HG03342 (cell line): ENCODE measurements around the gene MOB2.

Experiments used
- ATAC-seq: cut with Tn5 transposase; IDR thresholded peaks from one replicate; pipeline ENCODE4 v1.9.1; 2021; ENCODE audit warnings: mild to moderate bottlenecking, moderate library complexity; ENCODE audit not compliant: unreplicated experiment

MOB2 gene

GRCh38 chr11:1487851-1488574 lies 1.4 kb upstream of the MOB2 start:
- ATAC-seq, result no peak

DNA sequence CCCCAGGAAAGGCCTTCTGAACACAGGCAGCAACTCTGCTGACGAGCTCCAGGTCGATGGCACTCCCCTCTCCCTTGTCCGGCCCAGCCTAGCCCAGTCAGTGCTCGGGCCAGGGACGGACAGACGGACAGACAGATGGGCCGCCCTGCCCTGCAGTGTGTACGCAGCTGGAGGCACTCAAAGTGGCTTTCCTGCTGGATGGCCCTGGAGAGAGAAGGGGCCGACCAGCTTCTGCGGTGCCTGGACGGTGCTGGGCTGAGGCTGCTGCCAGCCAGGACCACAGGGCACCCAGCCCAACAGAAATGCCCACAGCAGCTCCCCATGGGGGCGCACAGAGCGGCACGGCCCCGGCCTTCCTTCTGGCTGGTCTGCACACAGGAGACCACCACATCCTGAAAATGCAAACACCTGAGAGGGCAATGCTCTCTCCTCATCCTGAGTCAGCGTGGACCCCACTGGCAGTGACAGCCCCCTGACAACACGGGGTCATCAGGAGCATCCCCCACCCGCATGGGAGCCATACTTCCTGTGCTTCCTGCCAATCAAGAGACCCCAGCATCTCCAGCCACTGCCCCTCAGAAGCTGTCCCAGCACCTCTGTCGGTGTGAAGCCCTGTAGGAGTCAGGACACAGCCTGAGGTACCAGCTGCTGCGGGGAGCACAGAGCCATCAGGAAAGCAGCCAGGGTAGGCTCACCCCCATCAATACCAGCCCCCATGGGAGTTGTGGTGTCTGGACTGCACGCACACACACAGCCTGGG lies 692 bp upstream of the MOB2 start:
- no peak for ATAC-seq

DNA sequence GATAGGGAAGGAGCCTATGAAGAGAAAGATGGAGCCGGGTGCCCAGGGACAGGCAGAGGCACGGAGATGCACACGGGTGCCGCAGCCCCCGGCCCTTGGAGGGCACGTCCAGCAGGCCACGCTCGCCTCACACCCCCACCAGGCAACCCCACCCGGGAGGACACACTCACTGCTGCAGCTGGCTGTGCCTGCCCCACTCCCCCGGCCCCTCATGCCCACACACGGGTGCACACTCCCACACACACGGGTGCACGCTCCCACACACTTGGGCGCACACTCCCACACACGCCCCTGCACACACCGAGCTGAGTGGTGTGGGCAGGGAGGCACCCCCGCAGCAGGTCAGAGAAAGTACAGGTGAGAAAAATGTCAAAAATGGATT lies 1.1 kb downstream of the MOB2 start:
- no peak for ATAC-seq

DNA sequence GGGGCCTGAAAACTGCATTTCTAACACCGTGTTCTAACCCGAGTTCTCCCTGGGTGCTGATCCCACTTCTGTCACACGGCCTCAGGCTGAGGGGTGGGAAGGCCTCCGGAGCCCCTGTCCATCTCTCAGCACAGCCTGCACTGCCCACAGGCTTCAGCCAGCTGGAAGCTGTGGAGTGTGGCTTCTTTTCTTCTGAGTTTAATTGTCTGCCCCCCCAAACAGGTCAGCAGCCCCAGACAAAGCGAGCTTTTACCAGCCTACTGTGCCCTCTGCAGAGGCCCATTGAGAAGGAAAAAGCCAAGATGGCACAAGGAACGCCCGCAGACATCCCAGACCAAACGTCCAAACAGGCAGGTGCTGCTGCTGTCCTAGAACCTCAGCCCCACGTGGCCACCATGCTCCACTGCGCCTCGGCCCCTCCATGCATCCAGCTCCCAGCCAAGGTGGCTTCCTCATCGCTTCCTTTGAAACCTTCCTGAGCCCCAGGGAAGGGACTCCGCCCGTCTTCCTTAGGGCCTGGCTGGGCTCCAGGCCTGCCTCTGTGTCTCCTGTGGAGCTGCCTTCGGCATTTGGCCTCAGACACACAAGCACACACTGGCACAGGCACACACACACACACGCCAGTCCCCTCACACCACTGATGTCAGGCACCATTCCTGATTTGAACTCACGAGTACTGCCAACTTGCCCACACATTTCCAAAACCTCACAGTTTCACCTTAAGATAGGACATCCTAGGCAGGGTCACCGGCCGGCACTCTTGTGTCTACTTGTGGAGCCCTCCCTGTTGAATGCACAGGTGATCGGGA lies 1.7 kb downstream of the MOB2 start:
- ATAC-seq, result no peak

DNA sequence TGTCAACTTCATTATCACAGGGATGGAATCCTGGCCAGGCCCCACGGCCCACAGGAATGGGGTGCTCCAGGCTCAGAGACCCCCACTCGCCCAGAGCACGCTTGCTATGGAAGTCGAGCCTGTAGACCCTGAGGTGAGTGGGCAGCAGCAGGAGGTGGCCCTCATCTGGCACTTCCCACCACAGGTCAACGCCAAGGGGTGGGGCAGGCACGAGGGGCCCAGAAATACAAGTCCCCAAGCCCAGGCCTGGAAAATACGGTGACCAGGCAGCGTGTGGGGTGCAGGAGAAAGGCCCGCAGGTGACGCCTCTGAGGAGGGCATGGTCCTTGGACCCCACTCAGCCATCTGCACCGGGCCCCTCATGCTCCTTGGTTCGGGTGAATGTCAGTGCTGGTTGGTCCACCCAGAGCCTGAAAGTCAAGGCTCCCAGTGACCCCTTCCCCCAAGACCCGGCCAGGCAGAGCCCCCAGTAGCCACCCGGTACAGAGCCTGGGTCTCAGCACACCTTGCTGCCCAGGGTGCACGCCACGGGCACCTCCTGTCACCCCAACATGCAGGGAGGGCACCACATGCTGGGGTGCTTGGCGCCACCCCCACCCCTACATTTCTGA lies 2.4 kb downstream of the MOB2 start:
- ATAC-seq, result no peak

DNA sequence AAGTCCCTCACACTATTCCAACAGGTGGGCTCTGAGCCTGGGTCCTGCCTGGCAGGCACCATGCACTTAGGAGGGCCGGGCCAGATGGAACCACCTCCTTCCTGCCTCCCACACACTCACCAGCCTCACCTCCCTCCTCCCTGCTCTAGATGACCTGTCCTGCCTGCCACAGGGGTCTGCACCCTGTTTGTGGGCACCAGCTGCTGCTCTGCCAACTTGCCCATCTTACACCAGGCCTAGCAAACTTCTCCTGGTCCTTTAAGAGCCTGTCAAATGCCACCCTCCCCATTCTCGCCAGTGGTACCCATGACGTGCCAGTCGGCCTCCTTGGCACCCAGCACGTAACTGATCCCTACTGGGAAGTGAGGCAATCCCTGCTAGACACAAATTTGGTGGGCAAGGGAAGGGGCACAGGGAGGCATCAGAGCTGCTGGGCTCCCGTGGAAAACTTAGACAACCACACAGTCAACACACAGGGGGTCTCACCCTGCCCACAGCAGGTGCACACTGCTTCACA lies 3.1 kb downstream of the MOB2 start:
- ATAC-seq, result no peak

DNA sequence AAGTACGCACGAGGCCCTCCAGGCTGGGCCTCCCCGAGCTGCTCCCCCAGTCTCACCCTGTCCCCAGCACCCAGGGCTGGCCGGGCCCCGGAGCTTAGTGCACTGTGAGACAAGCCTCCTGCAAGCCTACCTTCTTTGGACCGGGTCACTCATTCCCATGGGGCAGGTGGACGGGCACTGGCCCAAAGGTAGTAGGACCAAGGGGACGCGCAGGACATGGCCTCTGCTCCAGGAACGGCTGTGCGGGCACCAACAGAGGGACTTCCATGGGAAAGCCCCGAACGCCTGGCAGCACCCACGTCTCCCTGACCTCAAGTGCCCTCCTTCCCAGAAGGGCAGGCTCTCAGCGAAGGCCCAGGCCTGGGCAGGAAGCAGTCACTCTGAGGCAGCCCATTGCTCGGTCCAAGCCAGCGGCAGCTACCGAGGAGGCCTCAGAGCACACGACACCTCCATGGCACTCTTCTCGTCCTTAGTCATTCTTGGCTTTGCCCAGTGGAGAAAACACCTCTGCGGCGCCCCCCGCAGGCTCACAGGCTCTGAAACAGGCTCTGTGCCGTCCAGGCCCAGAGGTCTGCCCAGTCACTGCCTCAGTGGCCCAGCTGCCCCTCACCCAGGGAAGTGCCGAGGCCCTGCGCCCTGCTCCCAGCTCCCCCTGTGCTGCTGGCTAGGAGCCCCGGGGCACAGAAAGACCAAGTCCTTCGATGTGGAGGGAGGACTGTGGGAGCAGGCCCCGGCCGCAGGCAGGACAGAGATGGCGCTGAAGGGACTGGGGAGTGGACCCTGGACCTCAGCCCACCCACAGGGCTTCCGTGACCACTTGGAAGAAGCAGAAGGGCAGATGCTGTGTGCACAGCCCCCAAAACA lies 3.8 kb downstream of the MOB2 start:
- ATAC-seq, result no peak

DNA sequence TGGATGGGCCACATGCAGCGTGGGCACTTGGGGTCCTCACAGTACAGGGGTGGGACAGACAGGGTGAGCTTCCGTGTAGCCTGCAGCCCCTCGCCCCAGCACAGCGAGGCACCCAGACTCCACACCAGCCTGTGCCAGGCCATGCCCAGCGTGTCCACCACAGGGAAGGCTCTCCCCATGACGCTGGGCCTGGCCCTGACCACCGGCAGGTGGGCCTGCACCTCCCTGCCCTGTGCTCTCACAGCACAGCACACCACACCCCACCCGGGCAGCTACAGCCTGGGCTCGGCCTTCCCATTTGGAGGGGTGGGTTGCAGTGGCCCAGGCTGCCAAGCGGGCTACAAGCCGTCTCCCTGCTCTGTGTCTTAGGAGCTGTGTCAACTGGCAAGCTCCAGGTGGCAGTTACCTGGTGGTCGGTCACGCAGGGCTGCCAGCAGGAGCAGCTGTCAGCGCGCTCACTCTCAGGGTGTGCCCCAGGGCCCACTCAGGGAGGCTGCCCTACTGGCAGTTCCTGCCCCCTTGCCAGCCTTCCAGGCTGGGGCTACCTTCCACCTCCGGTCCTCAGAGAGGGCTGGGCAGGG lies 4.6 kb downstream of the MOB2 start:
- ATAC-seq, result no peak

DNA sequence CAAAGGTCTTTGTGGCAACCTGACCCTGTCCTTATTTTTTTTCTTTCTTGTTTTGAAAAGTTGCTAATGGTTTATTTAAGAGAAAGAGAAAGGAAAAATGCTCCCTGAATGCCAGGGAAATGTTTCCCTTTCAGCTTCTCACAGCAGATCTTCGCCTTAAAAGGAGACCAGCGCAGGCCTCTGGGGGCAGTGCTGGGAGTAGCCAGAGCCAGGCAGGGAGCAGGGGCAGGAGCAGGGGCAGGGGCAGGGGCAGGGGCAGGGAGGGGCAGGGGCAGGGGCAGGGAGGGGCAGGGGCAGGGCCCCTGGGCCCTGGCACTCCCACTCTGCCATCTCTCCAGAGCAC lies 5.1 kb downstream of the MOB2 start:
- ATAC-seq, result no peak

GRCh38 chr11:1480555-1481482 lies 5.8 kb downstream of the MOB2 start:
- no peak for ATAC-seq

GRCh38 chr11:1480191-1480554 lies 6.4 kb downstream of the MOB2 start:
- ATAC-seq, result no peak

- no peak for ATAC-seq
Observed at GRCh38 chr11:1479678-1480118, 6.9 kb downstream of the MOB2 start.

DNA sequence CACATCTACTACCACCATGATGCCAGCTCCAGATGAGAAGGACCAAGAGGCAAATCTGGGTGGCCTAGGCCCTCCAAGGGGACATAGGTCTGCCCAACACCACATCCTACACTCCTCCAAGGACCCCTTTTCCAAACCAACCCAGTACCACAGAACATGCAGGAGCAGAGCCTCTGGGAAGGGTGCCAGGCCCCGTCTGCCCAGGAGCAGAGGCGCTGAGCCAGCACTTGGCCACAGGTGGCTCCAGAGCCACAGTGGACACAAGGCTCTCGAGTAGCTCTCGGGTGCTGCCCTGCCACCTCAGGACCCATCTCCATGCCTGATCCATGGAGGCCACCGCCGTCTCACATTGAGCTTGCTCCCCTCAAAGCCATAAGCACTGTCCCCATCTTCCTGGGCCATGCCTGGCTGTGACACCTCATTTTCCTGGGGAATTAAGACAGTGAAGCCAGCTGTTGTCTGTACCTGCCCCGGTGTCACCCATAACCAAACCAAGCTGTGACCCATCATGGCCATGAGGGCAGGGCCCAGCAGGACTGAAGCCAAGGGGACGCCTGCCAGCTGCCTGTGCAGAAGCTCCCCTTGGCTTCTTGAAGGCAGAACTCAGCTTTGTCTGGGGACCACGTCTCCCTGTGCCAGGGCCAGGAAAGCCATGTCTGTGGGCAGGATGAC lies 7.4 kb downstream of the MOB2 start:
- no peak for ATAC-seq

DNA sequence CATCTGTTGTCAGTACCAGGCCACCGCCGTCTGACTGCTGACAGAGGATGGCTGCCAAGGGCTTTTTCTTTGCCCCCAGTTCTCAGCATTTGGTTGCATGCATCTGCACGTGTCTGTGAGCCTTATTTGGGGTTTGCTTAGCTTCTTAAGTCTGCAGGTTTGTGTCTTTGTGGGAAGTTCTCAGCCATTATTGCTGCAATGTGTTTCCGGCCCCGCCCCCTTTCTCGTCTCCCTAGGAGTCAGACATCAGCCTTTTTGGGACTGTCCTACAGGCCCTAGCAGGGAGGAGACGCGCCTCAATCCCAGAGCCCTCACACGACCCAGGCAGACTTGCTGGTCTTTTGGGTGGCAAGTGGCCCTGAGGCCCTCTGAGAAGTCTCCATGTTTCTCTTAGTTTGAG lies 8.0 kb downstream of the MOB2 start:
- no peak for ATAC-seq

DNA sequence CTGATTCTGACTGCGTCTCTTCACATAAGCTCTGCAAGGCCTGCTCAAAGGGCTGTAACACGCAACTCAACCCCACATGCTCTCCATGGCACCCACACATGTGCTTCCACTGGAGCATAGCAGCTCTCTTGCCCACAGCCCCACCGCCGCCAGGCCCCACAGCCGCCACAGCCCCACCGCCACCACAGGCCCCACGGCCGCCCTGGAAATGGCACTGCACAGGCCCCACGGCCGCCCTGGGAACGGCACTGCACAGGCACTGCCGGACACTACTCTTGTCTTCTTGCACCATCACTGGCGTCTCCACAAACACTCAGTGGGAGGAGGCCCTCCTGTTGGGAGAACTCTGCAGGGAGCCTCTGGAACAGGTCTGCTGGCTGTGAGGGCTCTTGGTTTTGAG lies 8.6 kb downstream of the MOB2 start:
- no peak for ATAC-seq

GRCh38 chr11:1476940-1477736 lies 9.4 kb downstream of the MOB2 start:
- ATAC-seq, result no peak

DNA sequence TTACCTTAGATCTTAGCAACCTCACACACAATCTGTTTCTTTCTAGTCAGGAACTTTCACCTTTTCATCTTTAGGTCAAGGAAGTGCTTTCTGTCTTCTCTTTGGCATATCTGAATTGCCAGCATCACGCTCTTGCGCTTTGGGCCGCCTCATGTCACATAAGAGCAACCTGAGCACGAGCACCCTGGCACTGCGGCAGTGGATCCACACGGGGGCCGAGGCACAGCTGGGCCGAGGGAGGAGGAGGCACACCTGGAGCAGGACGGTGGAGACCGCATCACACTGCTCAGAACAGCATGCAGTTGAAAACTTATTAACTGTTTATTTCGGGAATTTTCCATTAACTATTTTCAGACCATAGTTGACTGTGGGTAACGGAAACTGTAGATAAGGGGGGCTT lies 10.7 kb downstream of the MOB2 start:
- no peak for ATAC-seq

DNA sequence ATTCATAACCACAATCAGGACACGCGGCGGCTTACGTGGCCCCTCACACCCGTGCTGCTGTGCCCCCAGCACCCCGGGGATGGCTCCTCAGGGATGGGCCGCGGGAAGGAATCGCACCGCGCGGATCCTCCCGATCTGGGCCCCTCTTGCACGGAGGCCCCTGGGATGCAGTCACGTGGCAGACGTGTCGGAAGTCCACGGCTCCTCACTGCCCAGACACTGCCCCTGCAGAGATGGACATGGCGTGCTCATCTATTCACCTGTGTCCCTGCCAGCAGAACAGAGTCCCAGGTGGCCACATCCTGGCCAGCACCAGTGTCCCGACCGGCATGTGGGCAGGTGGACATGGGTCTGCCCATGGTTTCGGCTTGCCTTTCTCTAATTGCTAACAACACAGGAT lies 12.8 kb downstream of the MOB2 start:
- no peak for ATAC-seq
